ENCODE results near the gene SLC38A8. TPM values are rescaled to one million over a fixed set of nuclear protein-coding genes. Genes with fewer than 3 reads are reported as not detected.

Gene SLC38A8
- total RNA-seq, 1 experiment from 2014 or later, result 0.35 TPM

GRCh38 chr16:84068041-84068440 is 25.4 kb upstream of the SLC38A8 start:
- DNase-seq, result no peak
- Histone ChIP-seq H2BK120ac (ENCODE audit: low read depth, low read length, poor library complexity, severe bottlenecking) (no peak overlapping the region), H3T11ph (ENCODE audit: low read length) (no peak overlapping the region), H3K4me1 (ENCODE audit: insufficient read depth, low read length) (no peaks in the 10 kb centered on the region), H2BK12ac (ENCODE audit: insufficient read length, low read depth, low read length) (no peak overlapping the region), H2BK20ac (ENCODE audit: low read depth, low read length, poor library complexity, severe bottlenecking) (no peak overlapping the region), H4K5ac (ENCODE audit: insufficient read length, low read depth, low read length) (no peak overlapping the region), H3K79me1 (ENCODE audit: insufficient read depth, low read depth, low read length, poor library complexity, severe bottlenecking) (no peaks in the 10 kb centered on the region), H2BK5ac (ENCODE audit: insufficient read length, low read length) (no peak overlapping the region), H3K27me3 (ENCODE audit: insufficient read depth, low read length) (no peaks in the 10 kb centered on the region), H4K20me1 (ENCODE audit: control insufficient read depth, insufficient read depth, insufficient read length) (no peaks in the 10 kb centered on the region), H4K8ac (replicated peaks; ENCODE audit: insufficient read length, low read depth, low read length) (no peak overlapping the region), H4K91ac (ENCODE audit: insufficient read length, low read depth, low read length) (no peak overlapping the region), H3K23me2 (ENCODE audit: insufficient read length, low read depth, low read length, poor library complexity, severe bottlenecking) (no peaks in the 10 kb centered on the region), H3K14ac (ENCODE audit: insufficient read depth, low read length) (no peak overlapping the region), H3K18ac (ENCODE audit: insufficient read length, low read depth, low read length) (no peak overlapping the region), H3K4me2 (ENCODE audit: insufficient read depth, insufficient read length, low read length) (no peak overlapping the region), H2AFZ (ENCODE audit: low read length) (no peak overlapping the region), H3K56ac (ENCODE audit: insufficient read length, low read depth, low read length) (no peak overlapping the region), H2AK5ac (ENCODE audit: insufficient read length, low read length) (no peak overlapping the region), H3K9me3 (ENCODE audit: control insufficient read depth, low read depth, low read length) (no peaks in the 10 kb centered on the region), H3K23ac (ENCODE audit: insufficient read length, low read depth, low read length) (no peak overlapping the region), H2BK15ac (ENCODE audit: low read depth, low read length) (no peak overlapping the region), H3K9ac (ENCODE audit: extremely low read depth, insufficient read length, low read length) (no peak overlapping the region), H3K4ac (ENCODE audit: low read depth, low read length) (no peak overlapping the region), H3K27ac (ENCODE audit: insufficient read length, low read depth, low read length) (no peak overlapping the region), H3K79me2 (ENCODE audit: insufficient read depth, low read length) (no peaks in the 10 kb centered on the region)
- Mint-ChIP-seq H3K27ac (no peak overlapping the region), H3K27me3 (ENCODE audit: low read depth) (0 out of 2 replicates have a peak, but pooled peaks cover 1% of the 10 kb centered on the region), H3K4me1 (peaks cover 0 to 2% of the 10 kb centered on the region in 2 experiments; a peak in 2 of 4 replicates), H3K36me3 (ENCODE audit: insufficient read depth in 1 of 3, low read depth in 3 of 3) (peaks cover 17 to 65% (median 47%) of the 10 kb centered on the region in 3 experiments; a peak in 6 of 7 replicates), H3K4me3 (no peak overlapping the region), H3K9me3 (no peaks in the 10 kb centered on the region)
- no peak for TF ChIP-seq CTCF (conservative IDR thresholded peaks at IDR 0.05)
- no CpG with 5 or more reads among the region's 8 CpGs for WGBS (ENCODE audit: extremely low coverage, insufficient read length, low lambda C conversion rate)
